HS-27A (cell line): ENCODE data around the gene NRXN3.

Source experiments
- DNase-seq: peaks from one replicate; pipeline ENCODE4 v3.0.0-alpha.2; 2012; ENCODE audit warnings: low read depth, missing footprints

Gene NRXN3

DNA sequence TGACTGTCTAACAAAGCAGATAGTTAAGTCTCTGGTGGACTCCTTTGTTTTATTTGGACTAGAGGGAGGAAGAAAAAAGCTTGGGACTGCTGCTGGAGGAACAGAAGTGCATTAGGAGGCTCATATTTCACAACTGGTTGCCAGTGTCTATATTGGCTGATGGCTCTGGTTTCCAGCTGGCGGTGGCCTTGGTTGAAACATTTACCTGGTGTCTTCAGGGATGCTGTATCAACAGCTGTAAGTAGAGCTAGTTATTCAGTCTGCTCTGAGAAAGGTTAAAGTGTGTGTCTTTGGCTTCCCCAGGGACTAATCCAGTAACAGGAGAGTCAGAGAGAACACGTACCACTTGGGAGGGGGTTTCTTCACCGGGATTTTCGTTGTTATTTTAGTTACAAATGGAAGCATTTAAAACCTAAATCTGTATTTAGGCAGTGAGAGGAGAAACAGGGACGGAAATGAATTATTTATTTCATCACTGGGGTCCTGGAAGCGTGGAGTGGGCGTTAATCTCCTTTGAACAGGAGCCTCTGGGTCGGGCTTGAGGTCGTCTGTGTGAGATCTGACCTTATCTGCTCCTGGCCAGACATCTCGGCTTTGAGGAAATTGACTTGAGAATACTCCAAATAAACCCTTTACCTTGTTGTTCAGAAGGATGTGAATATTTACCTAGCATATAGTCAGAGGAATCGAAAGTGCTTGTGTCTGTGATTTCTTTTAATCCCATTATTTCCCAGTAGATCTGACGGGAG is 149.9 kb downstream of the NRXN3 start:
- no peak for DNase-seq

- no peak for DNase-seq
These were observed 154.2 kb downstream of the NRXN3 start for GRCh38 chr14:78324353-78324752.

DNA sequence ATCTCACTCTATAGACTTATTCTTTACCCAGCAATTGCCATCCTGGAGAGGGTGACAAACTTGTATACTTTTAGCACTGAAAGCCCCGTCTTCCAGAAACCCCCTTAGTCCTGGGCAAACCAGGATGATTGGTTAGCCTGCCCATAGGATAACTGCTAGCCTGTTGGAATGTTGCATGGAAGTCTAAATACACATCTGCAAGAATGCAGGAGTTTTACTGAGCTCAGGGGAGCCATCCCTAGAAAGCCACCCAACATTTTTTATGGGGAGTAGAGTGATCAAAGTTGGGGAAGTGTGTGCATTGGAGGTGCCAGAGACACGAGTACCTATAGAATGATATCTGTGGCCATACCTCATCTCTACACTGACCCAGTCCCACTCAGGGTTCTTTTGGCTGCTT is 155.7 kb downstream of the NRXN3 start:
- DNase-seq = no peak

DNA sequence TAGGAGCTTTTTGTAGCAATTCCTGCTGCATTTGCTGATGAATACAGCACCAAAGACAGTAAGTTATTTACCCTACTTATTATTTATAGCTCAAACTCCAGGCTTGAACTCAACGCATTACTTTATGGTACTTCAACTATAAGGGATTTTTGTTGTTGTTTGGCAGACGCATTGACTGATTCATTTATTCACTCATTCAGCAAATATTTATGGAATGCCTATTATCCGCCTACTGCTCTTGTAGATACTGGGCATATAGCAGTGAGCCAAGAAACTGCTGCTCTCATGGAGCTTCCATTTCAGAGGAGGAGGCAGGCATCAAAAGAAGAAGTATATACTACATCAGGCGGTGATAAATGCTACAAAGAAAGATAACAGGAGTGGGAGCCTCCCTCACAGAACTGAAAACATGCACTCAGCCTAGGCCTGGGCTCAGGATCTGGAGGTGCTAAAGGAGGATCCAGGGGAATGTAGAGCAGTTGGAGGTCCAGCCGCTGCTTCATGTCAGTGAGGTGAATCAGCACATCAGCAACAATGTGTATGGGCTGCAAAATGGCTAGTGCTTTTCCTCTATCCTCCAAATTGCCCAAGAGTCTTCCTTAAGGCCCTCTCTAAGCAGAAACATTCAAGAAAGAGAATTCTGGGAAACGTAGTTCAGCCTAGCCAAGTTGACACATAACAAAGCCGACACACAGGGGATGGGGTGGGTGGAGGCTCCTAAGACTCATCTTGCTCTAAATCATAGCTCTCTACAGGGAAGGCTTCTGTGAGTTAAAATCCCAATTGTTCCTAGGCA is 157.5 kb downstream of the NRXN3 start:
- peak; percentile 0 for DNase-seq

DNA sequence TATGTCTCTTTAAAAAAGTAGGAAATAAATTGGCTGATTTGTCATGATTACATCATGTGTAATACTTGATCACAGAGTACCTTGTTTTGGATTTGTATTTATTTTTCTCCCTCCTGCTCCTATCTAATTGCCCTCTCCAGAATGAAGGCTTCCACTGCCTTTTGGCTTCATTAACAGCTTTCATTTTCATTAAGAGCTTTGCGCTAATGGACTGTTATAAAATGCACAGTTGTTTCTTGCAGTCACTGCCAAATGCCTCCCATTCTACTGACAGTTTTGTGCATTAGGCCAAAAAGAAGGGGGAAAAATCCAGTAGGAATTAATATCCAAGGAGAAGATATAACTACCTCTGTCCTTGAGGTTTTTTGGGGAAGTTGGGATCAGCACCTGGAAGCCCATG is 159.2 kb downstream of the NRXN3 start:
- DNase-seq = no peak

DNA sequence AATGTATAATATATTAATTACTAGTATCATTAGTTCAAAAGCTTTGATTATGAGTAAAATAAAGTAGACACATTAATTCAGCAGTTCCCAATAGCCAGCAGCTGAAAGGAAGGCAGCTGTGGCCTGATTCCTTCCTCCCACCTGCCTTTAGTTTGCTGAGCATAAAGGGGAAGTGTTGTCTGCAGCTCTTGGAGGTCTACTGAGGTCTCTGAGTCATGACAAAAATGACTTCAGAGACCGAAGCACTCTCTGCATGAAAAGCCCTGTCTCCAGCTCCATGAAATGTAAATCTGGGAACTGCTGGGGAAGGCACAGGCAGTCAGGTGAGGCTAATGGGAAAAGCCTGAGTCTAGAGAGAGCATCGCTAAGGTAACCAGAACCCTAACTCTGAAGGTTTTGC is 165.4 kb downstream of the NRXN3 start:
- DNase-seq = no peak

- no peak for DNase-seq
These were observed 170.1 kb downstream of the NRXN3 start for GRCh38 chr14:78340250-78340649.

- no peak for DNase-seq
These were observed 171.7 kb downstream of the NRXN3 start for GRCh38 chr14:78341827-78342389.

DNA sequence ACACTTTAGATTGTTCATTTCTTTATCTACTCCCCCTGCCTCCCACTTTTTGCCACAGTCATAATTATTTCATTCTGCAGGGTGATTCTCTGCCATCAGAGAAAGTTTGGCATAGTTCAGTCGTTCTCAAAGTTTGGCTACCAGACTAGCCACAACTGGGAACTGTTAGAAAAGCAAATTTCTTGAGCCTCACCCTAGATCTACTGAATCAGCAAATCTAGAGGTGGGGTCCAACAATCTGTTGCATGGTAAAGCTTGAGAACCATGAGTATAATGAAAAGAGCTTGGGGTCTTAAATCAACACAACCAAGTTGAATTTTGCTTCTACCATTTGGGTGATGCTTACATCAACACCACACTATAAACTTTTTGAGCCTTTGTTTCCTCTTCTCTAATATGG is 172.7 kb downstream of the NRXN3 start:
- DNase-seq = no peak

DNA sequence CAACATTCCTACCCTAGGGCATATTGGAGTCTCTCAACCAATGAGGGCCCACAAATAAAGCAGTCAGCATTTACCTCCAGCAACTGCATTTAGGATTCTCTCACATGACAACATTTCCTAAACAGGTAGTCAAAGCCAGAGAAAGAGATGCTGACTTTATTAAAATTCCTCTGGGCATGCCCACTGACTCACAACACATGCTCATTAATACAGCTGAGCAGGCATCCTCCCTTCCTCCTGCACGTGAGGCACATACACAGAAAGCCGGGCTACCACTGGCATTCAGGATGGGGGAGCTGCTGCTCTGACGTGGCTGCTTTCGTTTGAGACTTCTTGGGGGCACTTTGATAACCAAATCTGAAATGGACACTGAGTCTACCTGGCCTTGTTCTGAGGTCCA is 174.1 kb downstream of the NRXN3 start:
- no peak for DNase-seq

GRCh38 chr14:78345131-78345744 is 175.1 kb downstream of the NRXN3 start:
- DNase-seq = no peak

- DNase-seq = no peak
These were observed 176.6 kb downstream of the NRXN3 start for GRCh38 chr14:78346747-78347146.

- DNase-seq = no peak
These were observed 184.9 kb downstream of the NRXN3 start for GRCh38 chr14:78355109-78355508.

GRCh38 chr14:78356391-78356790 is 186.2 kb downstream of the NRXN3 start:
- DNase-seq = no peak

GRCh38 chr14:78358591-78358990 is 188.4 kb downstream of the NRXN3 start:
- no peak for DNase-seq

DNA sequence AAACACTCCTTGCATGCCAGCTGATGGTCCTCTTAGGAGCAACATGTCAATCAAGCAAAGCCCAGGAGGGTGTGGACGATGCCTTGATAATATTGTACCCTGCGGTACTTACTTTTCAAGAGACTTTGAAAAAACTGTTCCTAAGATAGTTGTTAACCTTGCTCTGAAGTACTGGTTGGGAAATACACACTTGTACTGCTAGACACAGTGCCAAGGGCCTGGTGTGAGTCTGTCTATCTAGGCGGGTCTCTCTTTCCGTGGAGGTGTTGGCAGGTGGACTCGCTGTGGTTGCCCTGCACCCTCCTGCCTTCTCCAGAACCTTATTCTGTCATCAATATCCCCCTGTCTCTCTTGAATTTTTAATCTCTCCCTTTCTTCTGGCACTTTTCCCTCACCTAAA is 189.4 kb downstream of the NRXN3 start:
- no peak for DNase-seq

DNA sequence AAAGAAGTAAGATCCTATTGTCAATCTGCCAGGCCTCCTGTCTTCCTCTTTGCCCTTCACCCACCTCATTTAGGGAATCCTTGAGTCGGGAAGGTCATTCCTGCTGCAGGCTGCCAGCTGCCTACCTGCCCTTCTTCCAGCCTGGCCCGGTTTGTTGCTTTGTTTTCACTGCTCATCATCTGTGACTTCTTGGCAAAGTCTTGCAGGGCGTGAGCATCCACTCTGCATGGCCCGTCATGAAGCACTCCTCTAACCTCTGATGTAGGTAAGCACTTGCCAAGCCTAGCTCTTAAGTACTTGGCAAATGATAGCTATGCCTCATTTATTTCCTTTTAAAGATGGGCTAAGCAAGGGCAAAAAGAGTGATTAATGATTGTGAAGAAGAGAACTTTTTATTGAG is 192.8 kb downstream of the NRXN3 start:
- no peak for DNase-seq

DNA sequence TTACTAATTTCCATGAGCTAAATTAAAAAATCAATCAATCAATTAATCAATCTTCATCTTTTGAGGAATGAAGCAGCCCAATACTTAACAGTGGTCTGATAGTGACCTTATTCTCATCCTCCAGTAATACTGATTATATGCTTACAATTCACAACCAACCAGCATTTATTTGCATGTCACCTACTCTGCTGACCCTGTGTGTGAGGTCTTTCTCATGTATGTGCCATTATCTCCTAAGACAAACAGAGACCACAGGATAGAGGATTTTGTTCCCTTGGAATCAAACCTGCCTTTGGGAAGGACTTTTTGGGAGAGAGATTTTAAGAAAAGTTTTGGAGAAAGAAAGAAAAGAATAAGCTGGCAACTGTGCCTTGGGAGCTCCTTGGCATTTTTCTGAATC is 197.2 kb downstream of the NRXN3 start:
- DNase-seq = no peak

GRCh38 chr14:78383060-78383459 is 212.9 kb downstream of the NRXN3 start:
- no peak for DNase-seq

DNA sequence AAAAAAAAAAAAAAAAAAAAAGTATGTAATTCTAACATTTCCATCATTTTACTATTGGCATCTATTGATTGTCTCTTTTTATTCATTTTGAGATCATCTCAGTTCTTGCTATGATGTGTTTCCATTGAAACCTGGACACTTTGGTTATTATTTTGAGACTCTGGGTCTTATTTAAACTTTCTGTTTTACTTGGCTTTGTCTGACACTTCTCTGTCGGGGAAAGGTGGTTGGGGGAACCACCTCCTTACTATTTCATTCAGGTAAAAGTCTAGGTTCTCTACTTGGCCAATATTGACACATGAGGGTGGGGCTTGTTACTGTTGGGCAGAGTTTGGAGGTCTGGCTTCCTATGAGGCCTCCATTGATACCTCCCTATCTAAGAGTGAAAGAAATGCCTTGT is 228.0 kb downstream of the NRXN3 start:
- DNase-seq = no peak

DNA sequence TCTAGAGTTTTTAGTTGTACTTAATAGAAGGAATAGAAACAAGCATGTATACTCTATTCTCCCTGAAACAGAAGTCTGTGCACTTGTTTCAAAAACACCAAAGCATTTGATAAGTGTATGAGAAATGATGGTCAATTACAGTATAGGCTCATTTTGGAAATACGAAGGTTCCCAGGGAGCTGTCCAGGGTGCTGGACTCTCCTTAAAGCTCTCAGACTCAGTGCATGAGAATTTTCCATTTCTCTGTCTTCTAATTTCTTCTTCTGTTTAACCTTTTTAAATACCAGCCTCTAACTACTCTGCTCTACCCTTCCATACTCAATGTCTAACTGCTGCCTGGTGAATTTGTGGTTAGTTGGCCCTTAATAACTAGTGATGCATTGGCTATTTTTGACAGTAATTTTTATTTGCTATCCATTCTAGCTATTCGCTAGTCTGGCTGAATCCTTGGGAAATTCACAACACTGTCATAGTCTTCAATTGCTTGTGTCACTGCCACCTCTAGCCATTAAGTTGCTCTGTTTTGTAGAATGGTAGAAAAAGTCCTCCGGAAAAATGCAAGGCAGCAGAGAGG is 229.2 kb downstream of the NRXN3 start:
- DNase-seq = no peak

GRCh38 chr14:78401866-78402265 is 231.7 kb downstream of the NRXN3 start:
- no peak for DNase-seq
